Central memory CD8-positive, alpha-beta T cell (primary cell): ENCODE results near the gene EIPR1.

Experiments used
- ATAC-seq: fragments of 150-1000 bp; cut with Tn5 transposase; replicated peaks from 2 replicates; pipeline ENCODE4 v1.10.0; 2022; ENCODE audit warnings: mild to moderate bottlenecking, moderate FRiP score, moderate number of reproducible peaks; ENCODE audit not compliant: poor library complexity, severe bottlenecking; ENCODE audit errors: extremely low read depth
- DNase-seq, 2 donors: peaks; one replicate each; pipeline ENCODE4 v3.0.0; 2021; ENCODE audit warnings: low spot score in 2 of 2
- H3K27ac Mint-ChIP-seq: one replicate; pipeline ENCODE4 v1.8.0; 2022; ENCODE audit warnings: low read depth, mild to moderate bottlenecking, moderate library complexity, mixed read lengths
- H3K27me3 Mint-ChIP-seq: one replicate; pipeline ENCODE4 v1.8.0; 2022; ENCODE audit warnings: mixed read lengths
- H3K36me3 Mint-ChIP-seq: one replicate; pipeline ENCODE4 v1.8.0; 2022; ENCODE audit warnings: mild to moderate bottlenecking, moderate library complexity, mixed read lengths; ENCODE audit not compliant: insufficient read depth
- H3K4me1 Mint-ChIP-seq: one replicate; pipeline ENCODE4 v1.8.0; 2022; ENCODE audit warnings: mixed read lengths
- H3K4me3 Mint-ChIP-seq: one replicate; pipeline ENCODE4 v1.8.0; 2022; ENCODE audit warnings: mild to moderate bottlenecking, moderate library complexity, mixed read lengths
- H3K9me3 Mint-ChIP-seq: one replicate; pipeline ENCODE4 v1.8.0; 2022; ENCODE audit warnings: mixed read lengths

The EIPR1 gene

GRCh38 chr2:3141696-3142095 lies 235.9 kb downstream of the EIPR1 start:
- Mint-ChIP-seq H3K36me3 (no peaks in the 10 kb centered on the region), H3K4me3 (no peak overlapping the region), H3K27me3 (no peaks in the 10 kb centered on the region), H3K9me3 (no peaks in the 10 kb centered on the region), H3K4me1 (no peaks in the 10 kb centered on the region), H3K27ac (no peak overlapping the region)
- no peak for DNase-seq
- no peak for ATAC-seq

- Mint-ChIP-seq H3K27ac (no peak overlapping the region), H3K4me3 (no peak overlapping the region), H3K36me3 (no peaks in the 10 kb centered on the region), H3K4me1 (no peaks in the 10 kb centered on the region), H3K27me3 (no peaks in the 10 kb centered on the region), H3K9me3 (no peaks in the 10 kb centered on the region)
- ATAC-seq, result no peak
- no peak for DNase-seq
Measured at GRCh38 chr2:3139906-3140305, 237.7 kb downstream of the EIPR1 start.
